GM21576 (cell line): ENCODE data around the gene KREMEN1.
"Not testable (repeated sequence)": the region's sequence is repeated elsewhere in the genome, so short reads cannot be mapped to it uniquely, and the experiment has no call there.

Experiments
- ATAC-seq: cut with Tn5 transposase; IDR thresholded peaks from one replicate; pipeline ENCODE4 v1.9.1; 2021; ENCODE audit warnings: mild to moderate bottlenecking, moderate library complexity; ENCODE audit not compliant: unreplicated experiment

KREMEN1 gene

DNA sequence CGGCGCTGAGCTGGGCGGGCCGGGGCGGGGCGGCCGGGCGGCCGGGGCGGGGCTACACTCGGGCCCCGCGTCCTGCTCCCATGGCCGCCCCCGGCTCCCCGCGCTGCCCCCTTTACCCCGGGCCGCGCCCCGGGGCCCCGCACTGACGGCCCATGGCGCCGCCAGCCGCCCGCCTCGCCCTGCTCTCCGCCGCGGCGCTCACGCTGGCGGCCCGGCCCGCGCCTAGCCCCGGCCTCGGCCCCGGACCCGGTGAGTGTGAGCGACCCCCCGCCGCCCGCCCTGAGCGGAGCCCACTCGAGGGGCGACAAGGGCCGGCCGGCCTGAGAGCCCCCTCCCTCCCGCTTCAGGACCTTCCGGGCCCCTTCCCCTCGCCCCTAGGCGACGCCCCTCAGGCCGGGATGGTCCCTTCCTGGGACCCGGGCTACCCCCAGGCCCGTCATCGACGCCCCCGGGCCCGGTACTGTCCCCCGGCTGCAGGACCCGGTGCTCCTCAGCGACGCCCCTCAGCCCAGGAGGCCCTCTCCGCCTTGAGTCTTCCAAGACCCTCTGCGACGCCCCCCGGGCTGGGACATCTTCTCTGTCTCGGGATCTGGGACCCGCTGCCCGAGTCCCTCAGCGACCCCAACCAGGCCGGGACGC, at the start of gene KREMEN1:
KREMEN1 (plus strand) TSS at position 57 of the 639 bp plus-strand sequence; CDS start at position 153, 96 bp downstream.
- ATAC-seq: no peak

- no peak for ATAC-seq
Measured at GRCh38 chr22:29023172-29023796, 49.6 kb upstream of the KREMEN1 start.

- no peak for ATAC-seq
Measured at GRCh38 chr22:29026579-29026978, 46.3 kb upstream of the KREMEN1 start.

GRCh38 chr22:29028468-29028867, 44.4 kb upstream of the KREMEN1 start:
- no peak for ATAC-seq

- ATAC-seq: no peak
Measured at GRCh38 chr22:29029202-29030000, 43.4 kb upstream of the KREMEN1 start.

DNA sequence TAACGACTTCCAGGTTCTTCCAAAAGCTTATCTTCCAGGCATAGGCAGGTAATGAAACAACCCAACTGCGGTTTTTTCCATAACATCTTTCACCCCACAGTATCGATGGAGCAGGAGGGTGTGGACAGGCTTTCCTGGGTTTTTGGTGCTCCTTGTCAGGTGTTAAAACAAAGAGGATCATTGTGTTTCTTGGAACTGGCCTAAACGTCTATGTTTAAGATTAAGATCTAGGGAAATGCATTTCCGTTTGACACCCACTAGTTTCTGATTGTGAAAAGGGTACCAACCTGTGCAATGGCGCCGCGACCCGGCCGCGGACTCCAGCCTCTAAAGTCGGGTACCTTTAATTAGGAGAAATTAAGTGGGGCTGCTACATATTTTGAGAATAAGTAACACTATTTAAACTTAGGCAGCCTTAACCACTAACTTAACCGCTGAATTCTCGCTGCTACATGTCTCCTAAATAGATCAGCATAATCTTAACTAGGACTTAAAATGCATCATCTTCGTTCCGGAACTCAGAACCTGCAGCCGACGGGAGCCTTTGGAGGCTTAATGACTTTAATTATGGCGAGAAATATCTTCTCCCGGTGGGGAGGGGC, 42.7 kb upstream of the KREMEN1 start:
- no peak for ATAC-seq

- ATAC-seq: no peak
Measured at GRCh38 chr22:29030618-29031226, 42.1 kb upstream of the KREMEN1 start.

- ATAC-seq: no peak
Measured at GRCh38 chr22:29031227-29032011, 41.4 kb upstream of the KREMEN1 start.

- no peak for ATAC-seq
Measured at GRCh38 chr22:29032014-29032475, 40.8 kb upstream of the KREMEN1 start.

DNA sequence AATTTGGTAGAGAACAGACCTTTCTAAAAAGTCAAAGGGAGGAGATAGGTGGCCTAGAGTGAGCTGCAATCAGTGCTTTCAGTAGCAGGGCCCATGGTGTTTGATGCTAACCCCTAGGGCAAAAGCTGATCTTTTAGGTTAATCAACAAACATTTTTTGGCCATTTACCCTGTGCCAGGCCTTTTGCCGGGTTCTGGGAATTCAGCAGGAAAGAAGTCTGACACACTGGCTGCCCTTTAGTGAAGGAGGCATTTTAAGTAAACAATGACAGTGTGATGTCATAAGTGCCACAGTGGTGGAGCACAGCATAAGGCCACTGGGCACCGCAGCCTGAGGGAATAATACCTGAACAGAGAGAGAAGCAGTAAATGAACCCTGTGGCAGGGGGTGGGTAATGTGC, 40.3 kb upstream of the KREMEN1 start:
- no peak for ATAC-seq

DNA sequence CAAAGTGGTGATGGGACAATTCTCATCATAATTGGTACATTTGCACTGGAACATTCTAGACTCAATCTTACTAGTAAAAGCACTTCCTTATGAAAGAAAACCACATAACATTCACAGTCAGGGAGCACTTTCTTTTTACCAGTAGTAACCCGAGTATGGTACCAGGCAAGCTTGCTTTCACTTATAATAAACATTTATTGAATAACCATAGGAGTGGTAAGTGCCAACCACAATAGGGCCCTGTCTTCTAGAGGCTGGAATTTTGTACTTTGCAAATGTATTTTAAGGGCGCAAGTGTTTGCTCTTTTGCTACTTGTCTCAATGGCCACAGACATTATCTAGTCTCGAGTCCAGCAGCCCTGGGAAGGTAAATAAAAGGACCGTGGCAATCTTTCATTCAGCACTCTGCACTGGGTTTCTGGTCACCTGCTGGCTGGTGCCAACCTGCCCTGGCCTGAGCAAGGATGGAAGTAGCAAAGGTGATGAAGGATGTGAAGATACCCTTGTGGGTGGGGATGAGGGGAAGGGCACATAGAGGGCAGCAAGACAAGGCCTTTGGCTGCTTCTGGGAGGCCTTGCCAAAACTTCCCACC, 35.4 kb upstream of the KREMEN1 start:
- no peak for ATAC-seq

DNA sequence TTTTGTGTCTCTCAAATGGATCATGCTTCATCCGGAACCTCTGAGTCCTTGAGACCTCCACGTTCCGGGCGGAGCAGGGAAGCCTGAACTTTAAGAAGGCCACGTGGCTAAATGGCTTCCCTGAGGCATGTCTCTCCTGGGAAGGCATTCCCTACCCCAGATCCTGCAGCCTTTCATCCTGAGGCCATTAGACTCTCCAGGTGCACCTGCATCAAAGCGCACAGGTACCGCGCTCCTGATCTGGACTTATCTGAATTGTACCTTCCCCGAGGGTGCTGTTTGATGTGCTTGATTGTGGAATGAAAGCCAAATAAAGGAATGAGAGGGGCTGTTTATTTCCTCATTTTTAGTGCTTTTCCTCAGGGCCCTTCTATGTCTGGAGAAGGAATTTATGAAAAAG, 33.7 kb upstream of the KREMEN1 start:
- ATAC-seq: no peak

DNA sequence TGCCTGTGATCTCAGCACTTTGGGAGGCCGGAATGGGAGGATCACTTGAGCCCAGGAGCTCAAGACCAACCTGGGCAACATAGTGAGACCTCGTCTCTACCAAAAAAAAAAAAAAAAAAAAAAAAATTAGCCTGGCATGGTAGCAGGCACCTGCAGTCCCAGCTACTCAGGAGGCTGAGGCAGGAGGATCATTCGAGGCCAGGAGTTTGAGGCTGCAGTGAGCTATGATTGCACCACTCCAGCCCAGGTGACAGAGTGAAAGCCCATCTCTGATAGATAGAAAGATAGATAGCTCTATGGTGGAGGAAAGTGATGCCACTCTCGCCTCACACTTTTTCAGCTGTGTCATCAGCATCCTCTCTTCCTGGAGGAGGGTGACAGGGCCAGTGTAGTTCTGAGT, 33.2 kb upstream of the KREMEN1 start:
- ATAC-seq: not testable (repeated sequence)

DNA sequence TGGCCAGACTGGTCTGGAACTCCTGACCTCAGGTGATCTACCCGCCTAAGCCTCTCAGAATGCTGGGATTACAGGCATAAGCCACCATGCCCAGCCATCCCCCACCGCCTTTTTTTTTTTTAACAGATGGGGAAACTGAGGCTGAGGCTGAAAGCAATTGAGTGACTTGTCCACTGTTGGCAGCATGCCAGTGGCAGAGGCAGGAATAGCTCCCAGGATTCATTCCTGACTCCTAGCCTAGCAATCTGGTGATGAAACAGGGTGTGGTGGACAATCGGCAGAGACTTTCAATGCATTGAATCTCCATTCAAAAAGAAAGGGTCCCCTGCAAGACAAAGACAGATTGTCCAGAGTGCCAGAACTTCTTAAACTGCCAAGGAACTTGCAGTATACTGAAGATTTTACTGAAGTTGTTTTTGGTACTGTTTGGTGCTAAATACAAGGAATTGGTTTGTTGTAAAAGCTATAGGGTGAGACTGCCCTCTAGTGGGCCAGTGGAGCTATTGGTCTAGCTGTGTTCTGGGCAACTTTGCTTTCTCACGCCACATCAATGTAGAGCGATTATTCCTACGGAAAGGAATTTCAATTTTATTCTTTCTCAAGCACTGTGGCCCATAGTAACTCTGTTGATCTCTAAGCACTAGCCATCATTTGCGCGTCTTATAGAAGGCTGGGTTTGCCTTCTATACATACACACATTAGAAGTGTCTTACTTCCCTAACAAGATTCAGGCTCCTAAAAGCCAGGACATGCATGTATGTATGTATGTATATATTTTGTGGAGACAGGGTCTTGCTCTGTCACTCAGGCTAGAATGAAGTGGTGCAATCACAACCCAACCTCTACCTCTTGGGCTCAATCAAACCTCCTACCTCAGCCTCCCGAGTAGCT, 32.2 kb upstream of the KREMEN1 start:
- ATAC-seq: no peak

GRCh38 chr22:29041408-29041807, 31.4 kb upstream of the KREMEN1 start:
- no peak for ATAC-seq

DNA sequence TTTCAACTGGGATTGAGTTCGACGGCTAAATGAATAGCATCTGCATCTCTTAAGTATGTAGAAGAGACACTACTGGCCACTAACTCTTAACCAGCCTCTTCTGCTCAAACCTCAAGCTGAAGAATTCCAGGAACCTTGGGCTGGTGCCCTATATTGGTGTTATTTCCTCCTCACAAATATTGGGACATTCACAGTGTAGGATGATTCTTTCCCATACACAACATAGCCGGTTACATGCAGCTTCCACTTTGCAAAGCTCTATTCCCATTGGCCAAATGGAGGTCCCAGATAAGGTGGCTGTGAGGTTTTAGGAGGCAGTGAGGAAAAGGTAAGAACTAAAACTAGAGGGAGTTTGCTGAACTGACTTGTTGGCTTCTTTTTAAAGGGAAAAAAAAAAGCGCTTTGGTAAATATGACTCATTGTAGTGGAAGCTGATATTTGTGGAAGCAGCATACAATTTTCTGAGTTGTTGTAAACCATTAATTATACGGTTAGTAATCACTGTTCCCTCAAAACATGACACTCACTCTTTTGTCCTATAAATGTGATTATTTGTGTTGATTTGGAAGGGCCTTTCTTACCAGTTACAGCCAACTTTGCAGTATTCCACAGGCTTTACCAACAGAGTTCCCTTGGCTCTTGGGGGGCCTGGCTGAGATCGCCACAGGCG, 28.8 kb upstream of the KREMEN1 start:
- ATAC-seq: no peak

DNA sequence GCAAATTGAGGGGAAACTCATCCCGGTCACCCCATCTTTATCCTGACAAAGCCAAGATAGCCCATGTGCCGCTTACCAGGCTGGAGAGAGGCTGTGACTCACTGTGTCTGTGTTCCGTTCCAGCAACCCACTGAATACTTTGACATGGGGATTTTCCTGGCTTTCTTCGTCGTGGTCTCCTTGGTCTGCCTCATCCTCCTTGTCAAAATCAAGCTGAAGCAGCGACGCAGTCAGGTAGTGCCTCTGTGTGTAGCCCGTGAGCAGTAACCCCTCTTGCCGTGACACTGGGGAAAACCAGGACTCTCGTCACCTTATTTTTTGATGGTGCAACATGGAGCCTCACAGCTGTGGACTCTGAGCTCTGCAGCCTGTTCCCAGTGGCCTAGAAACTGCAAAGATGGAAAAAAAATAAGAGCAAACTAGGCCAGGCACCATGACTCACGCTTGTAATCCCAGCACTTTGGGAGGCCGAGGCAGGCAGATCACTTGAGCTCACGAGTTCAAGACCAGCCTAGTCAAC, 28.1 kb upstream of the KREMEN1 start:
- ATAC-seq: no peak
